NCI-H2107 treated with DMSO at 0.1 percent for 48 hours (cell line): ENCODE measurements around the gene VPS37D.
"Not testable (repeated sequence)": the region's sequence is repeated elsewhere in the genome, so short reads cannot be mapped to it uniquely, and the experiment has no call there.

Experiments
- DNase-seq: peaks from one replicate; lab custom pipeline; 2025; ENCODE audit not compliant: unreplicated experiment; lab: John Stamatoyannopoulos, UW

The VPS37D gene

GRCh38 chr7:73667344-73668102, at the start of gene VPS37D:
Gene VPS37D, plus strand, starts transcription at chr7:73667831. Its CDS starts 128 bp downstream, at chr7:73667959.
- peak; percentile 77 for DNase-seq

GRCh38 chr7:73618538-73618937, 49.1 kb upstream of the VPS37D start:
- DNase-seq: no peak

GRCh38 chr7:73619394-73619793, 48.2 kb upstream of the VPS37D start:
- DNase-seq: not testable (repeated sequence)

GRCh38 chr7:73621168-73622063, 46.2 kb upstream of the VPS37D start:
- no peak for DNase-seq

- no peak for DNase-seq
These were observed 45.1 kb upstream of the VPS37D start for GRCh38 chr7:73622527-73622908.

GRCh38 chr7:73622909-73623797, 44.5 kb upstream of the VPS37D start:
- DNase-seq: peak; percentile 60

GRCh38 chr7:73623798-73624668, 43.6 kb upstream of the VPS37D start, which contains the start of gene MLXIPL:
Gene MLXIPL, minus strand, starts transcription at chr7:73624522. Its CDS starts 30 bp downstream, at chr7:73624492.
- peak; percentile 81 for DNase-seq

- DNase-seq: no peak
These were observed 43.0 kb upstream of the VPS37D start for GRCh38 chr7:73624669-73625001.

GRCh38 chr7:73625276-73625675, 42.4 kb upstream of the VPS37D start:
- DNase-seq: no peak

- no peak for DNase-seq
These were observed 40.8 kb upstream of the VPS37D start for GRCh38 chr7:73626814-73627213.

- DNase-seq: no peak
These were observed 39.1 kb upstream of the VPS37D start for GRCh38 chr7:73628504-73628903.

- DNase-seq: no peak
These were observed 36.1 kb upstream of the VPS37D start for GRCh38 chr7:73631558-73631957.

- no peak for DNase-seq
These were observed 34.3 kb upstream of the VPS37D start for GRCh38 chr7:73633323-73633722.

GRCh38 chr7:73633844-73634243, 33.8 kb upstream of the VPS37D start:
- no peak for DNase-seq

GRCh38 chr7:73635428-73636200, 32.0 kb upstream of the VPS37D start:
- no peak for DNase-seq

GRCh38 chr7:73638911-73639310, 28.7 kb upstream of the VPS37D start:
- DNase-seq: no peak

GRCh38 chr7:73642834-73643233, 24.8 kb upstream of the VPS37D start:
- DNase-seq: no peak

- no peak for DNase-seq
These were observed 22.8 kb upstream of the VPS37D start for GRCh38 chr7:73644688-73645286.

- no peak for DNase-seq
These were observed 21.9 kb upstream of the VPS37D start for GRCh38 chr7:73645643-73646174.
